ENCODE results near the gene NRXN3.
"Not testable (repeated sequence)": the region's sequence is repeated elsewhere in the genome, so short reads cannot be mapped to it uniquely, and the experiment has no call there.

Gene NRXN3

DNA sequence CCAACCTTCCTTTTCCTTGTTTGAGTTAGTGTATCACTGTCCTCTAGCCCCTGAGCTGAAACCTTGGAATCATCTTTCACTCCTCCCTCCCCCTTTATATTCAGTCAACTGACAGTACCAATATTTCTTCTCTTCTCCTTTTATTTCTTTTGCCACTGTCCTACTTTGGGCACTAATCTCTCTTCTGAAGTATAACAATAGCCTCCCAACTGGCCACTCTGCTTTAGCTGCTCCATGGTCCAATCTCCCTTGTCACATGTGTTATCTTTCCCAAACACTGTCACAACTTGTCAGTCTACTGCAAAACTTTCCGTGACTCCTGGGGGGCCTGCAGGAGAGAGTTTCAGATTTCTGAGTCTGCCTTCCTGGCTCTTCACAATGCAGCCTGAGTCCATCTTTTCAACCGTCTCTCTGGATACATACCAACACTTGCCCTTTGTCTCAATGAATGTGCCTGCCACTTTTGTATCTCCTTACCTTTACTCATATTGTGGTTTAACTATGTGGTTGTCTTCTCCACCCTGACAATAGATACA lies 1570.0 kb downstream of the NRXN3 start:
- Histone ChIP-seq H3K36me3 (ENCODE audit: insufficient read depth, low read depth, low read length) (no peaks in the 10 kb centered on the region), H3K27me3 (ENCODE audit: insufficient read depth, low read length) (no peaks in the 10 kb centered on the region), H3K9ac (ENCODE audit: low read depth, low read length) (no peak overlapping the region), H3K4me3 (ENCODE audit: low read length) (no peak overlapping the region), H3K4me1 (ENCODE audit: insufficient read depth, low read length) (no peaks in the 10 kb centered on the region), H3K9me3 (ENCODE audit: insufficient read depth, low read depth, low read length) (peaks cover 32% of the 10 kb centered on the region), H3K27ac (ENCODE audit: low read length) (no peak overlapping the region)

GRCh38 chr14:79742142-79742541 lies 1572.0 kb downstream of the NRXN3 start:
- Histone ChIP-seq H3K4me1 (ENCODE audit: insufficient read depth, low read length) (no peaks in the 10 kb centered on the region), H3K9me3 (ENCODE audit: insufficient read depth, low read depth, low read length) (peaks cover 11% of the 10 kb centered on the region), H3K4me3 (ENCODE audit: low read length) (no peak overlapping the region), H3K9ac (ENCODE audit: low read depth, low read length) (no peak overlapping the region), H3K27ac (ENCODE audit: low read length) (no peak overlapping the region), H3K27me3 (ENCODE audit: insufficient read depth, low read length) (no peaks in the 10 kb centered on the region), H3K36me3 (ENCODE audit: insufficient read depth, low read depth, low read length) (no peaks in the 10 kb centered on the region)

GRCh38 chr14:79745046-79745445 lies 1574.9 kb downstream of the NRXN3 start:
- Histone ChIP-seq H3K27me3 (ENCODE audit: insufficient read depth, low read length) (no peaks in the 10 kb centered on the region), H3K4me3 (ENCODE audit: low read length) (no peak overlapping the region), H3K9me3 (ENCODE audit: insufficient read depth, low read depth, low read length) (no peaks in the 10 kb centered on the region), H3K36me3 (ENCODE audit: insufficient read depth, low read depth, low read length) (no peaks in the 10 kb centered on the region), H3K4me1 (ENCODE audit: insufficient read depth, low read length) (no peaks in the 10 kb centered on the region), H3K9ac (ENCODE audit: low read depth, low read length) (no peak overlapping the region), H3K27ac (ENCODE audit: low read length) (no peak overlapping the region)

- Histone ChIP-seq H3K9ac (ENCODE audit: low read depth, low read length) (no peak overlapping the region), H3K4me3 (ENCODE audit: low read length) (no peak overlapping the region), H3K27ac (ENCODE audit: low read length) (no peak overlapping the region), H3K4me1 (ENCODE audit: insufficient read depth, low read length) (no peaks in the 10 kb centered on the region), H3K9me3 (ENCODE audit: insufficient read depth, low read depth, low read length) (no peaks in the 10 kb centered on the region), H3K36me3 (ENCODE audit: insufficient read depth, low read depth, low read length) (no peaks in the 10 kb centered on the region), H3K27me3 (ENCODE audit: insufficient read depth, low read length) (no peaks in the 10 kb centered on the region)
Measured at GRCh38 chr14:79749065-79749464, 1578.9 kb downstream of the NRXN3 start.

DNA sequence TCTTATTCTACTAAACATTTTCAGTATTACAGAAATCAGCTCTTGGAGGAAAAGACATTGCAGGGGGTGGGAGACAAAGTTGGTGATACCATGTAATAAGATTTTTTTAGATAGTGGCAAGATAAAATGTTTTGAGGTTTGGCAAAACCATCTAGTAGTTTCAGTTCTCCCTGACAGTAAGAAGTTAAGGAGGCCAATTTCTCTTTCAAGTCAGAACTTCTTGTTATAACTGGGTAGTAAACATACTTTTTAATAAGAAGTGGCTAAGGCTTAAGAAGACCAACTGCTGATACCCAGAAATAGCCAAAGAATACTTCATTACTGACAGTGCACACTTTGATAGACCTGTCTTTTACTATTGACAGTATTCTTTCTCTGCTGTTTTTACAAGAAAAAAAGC lies 1588.8 kb downstream of the NRXN3 start:
- Histone ChIP-seq H3K4me1 (ENCODE audit: insufficient read depth, low read length) (no peaks in the 10 kb centered on the region), H3K36me3 (ENCODE audit: insufficient read depth, low read depth, low read length) (no peaks in the 10 kb centered on the region), H3K27ac (ENCODE audit: low read length) (no peak overlapping the region), H3K27me3 (ENCODE audit: insufficient read depth, low read length) (no peaks in the 10 kb centered on the region), H3K4me3 (ENCODE audit: low read length) (no peak overlapping the region), H3K9me3 (ENCODE audit: insufficient read depth, low read depth, low read length) (no peaks in the 10 kb centered on the region; the same call in 1 of the 2 replicates), H3K9ac (ENCODE audit: low read depth, low read length) (no peak overlapping the region)

GRCh38 chr14:79764323-79764722 lies 1594.2 kb downstream of the NRXN3 start:
- no peaks in the 10 kb centered on the region for H3K36me3 ChIP-seq (ENCODE audit: insufficient read depth, low read depth, low read length)
- H3K27me3 ChIP-seq (ENCODE audit: insufficient read depth, low read length): no peaks in the 10 kb centered on the region
- H3K4me1 ChIP-seq (ENCODE audit: insufficient read depth, low read length): no peaks in the 10 kb centered on the region
- peaks cover 13% of the 10 kb centered on the region for H3K9me3 ChIP-seq (ENCODE audit: insufficient read depth, low read depth, low read length)
- H3K9ac ChIP-seq (ENCODE audit: low read depth, low read length): no peak overlapping the region
- H3K27ac ChIP-seq (ENCODE audit: low read length): no peak overlapping the region
- no peak overlapping the region for H3K4me3 ChIP-seq (ENCODE audit: low read length)

DNA sequence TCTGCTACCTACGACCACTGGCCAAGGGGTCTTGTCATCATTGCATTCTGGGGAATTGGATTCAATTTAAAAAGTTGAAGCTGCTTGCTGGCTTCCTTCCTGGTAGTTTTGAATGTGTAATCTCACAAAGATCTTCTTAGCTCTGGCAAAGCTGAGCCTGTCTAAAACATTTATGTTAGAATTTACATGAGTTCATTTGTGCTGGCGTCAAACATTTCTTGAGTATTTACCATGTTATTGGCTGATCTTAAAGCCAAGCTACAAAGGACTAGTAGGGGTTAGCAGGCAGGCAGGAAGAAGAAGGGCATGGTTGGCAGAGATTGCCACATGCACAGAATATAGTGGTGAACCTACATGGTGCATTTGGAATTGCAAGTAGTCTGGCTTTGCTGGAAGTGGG lies 1596.3 kb downstream of the NRXN3 start:
- Histone ChIP-seq H3K9ac (ENCODE audit: low read depth, low read length) (no peak overlapping the region), H3K9me3 (ENCODE audit: insufficient read depth, low read depth, low read length) (peaks cover 13% of the 10 kb centered on the region), H3K36me3 (ENCODE audit: insufficient read depth, low read depth, low read length) (no peaks in the 10 kb centered on the region), H3K27ac (ENCODE audit: low read length) (no peak overlapping the region), H3K4me1 (ENCODE audit: insufficient read depth, low read length) (no peaks in the 10 kb centered on the region), H3K4me3 (ENCODE audit: low read length) (no peak overlapping the region), H3K27me3 (ENCODE audit: insufficient read depth, low read length) (no peaks in the 10 kb centered on the region)

DNA sequence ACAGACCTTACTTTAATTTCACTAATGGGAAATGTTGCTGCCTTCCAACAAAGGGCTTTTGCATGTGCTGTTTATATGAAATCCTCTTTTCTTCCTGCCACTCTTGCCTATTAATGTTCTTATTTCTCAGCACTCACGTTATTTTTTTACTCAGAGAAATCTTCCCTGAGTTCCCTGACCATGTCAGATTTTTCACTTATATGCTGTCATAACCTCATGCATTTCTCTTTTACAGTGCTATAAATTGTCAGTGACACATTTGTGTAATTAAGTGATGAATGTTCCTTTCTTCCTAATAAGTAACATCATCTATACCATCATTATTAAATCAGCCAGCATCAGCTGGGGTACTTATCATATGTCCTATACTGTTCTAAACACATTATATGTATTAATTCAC lies 1597.1 kb downstream of the NRXN3 start:
- H3K9ac ChIP-seq (ENCODE audit: low read depth, low read length): no peak overlapping the region
- H3K36me3 ChIP-seq (ENCODE audit: insufficient read depth, low read depth, low read length): no peaks in the 10 kb centered on the region
- H3K27ac ChIP-seq (ENCODE audit: low read length): no peak overlapping the region
- no peaks in the 10 kb centered on the region for H3K27me3 ChIP-seq (ENCODE audit: insufficient read depth, low read length)
- H3K4me3 ChIP-seq (ENCODE audit: low read length): no peak overlapping the region
- H3K4me1 ChIP-seq (ENCODE audit: insufficient read depth, low read length): no peaks in the 10 kb centered on the region
- H3K9me3 ChIP-seq (ENCODE audit: insufficient read depth, low read depth, low read length): peaks cover 13% of the 10 kb centered on the region

DNA sequence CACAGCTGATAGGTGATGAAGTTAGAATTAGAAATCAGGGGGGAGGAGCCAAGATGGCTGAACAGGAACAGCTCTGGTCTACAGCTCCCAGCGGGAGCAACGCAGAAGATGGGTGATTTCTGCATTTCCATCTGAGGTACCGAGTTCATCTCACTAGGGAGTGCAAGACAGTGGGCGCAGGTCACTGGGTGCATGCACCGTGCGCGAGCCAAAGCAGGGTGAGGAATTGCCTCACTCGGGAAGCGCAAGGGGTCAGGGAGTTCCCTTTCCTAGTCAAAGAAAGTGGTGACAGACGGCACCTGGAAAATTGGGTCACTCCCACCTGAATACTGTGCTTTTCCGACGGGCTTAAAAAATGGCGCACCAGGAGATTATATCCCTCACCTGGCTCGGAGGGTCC lies 1597.5 kb downstream of the NRXN3 start:
- not testable (repeated sequence) for H3K4me3 ChIP-seq (ENCODE audit: low read length); H3K9ac ChIP-seq (ENCODE audit: low read depth, low read length); H3K36me3 ChIP-seq (ENCODE audit: insufficient read depth, low read depth, low read length); H3K4me1 ChIP-seq (ENCODE audit: insufficient read depth, low read length); H3K27ac ChIP-seq (ENCODE audit: low read length); H3K27me3 ChIP-seq (ENCODE audit: insufficient read depth, low read length)
- H3K9me3 ChIP-seq (ENCODE audit: insufficient read depth, low read depth, low read length): peaks cover 13% of the 10 kb centered on the region

GRCh38 chr14:79781882-79782281 lies 1611.7 kb downstream of the NRXN3 start:
- H3K27ac ChIP-seq (ENCODE audit: low read length): no peak overlapping the region
- no peaks in the 10 kb centered on the region for H3K27me3 ChIP-seq (ENCODE audit: insufficient read depth, low read length)
- H3K36me3 ChIP-seq (ENCODE audit: insufficient read depth, low read depth, low read length): no peaks in the 10 kb centered on the region
- H3K4me3 ChIP-seq (ENCODE audit: low read length): no peak overlapping the region
- H3K9me3 ChIP-seq (ENCODE audit: insufficient read depth, low read depth, low read length): no peaks in the 10 kb centered on the region
- no peaks in the 10 kb centered on the region; the same call in 1 of the 2 replicates for H3K4me1 ChIP-seq (ENCODE audit: insufficient read depth, low read length)
- H3K9ac ChIP-seq (ENCODE audit: low read depth, low read length): no peak overlapping the region

GRCh38 chr14:79783041-79783440 lies 1612.9 kb downstream of the NRXN3 start:
- Histone ChIP-seq H3K36me3 (ENCODE audit: insufficient read depth, low read depth, low read length) (no peaks in the 10 kb centered on the region), H3K27me3 (ENCODE audit: insufficient read depth, low read length) (no peaks in the 10 kb centered on the region), H3K9me3 (ENCODE audit: insufficient read depth, low read depth, low read length) (no peaks in the 10 kb centered on the region), H3K9ac (ENCODE audit: low read depth, low read length) (no peak overlapping the region), H3K4me1 (ENCODE audit: insufficient read depth, low read length) (no peaks in the 10 kb centered on the region; the same call in 1 of the 2 replicates), H3K4me3 (ENCODE audit: low read length) (no peak overlapping the region), H3K27ac (ENCODE audit: low read length) (no peak overlapping the region)

GRCh38 chr14:79786522-79786921 lies 1616.3 kb downstream of the NRXN3 start:
- H3K9me3 ChIP-seq (ENCODE audit: insufficient read depth, low read depth, low read length): no peaks in the 10 kb centered on the region
- no peaks in the 10 kb centered on the region for H3K36me3 ChIP-seq (ENCODE audit: insufficient read depth, low read depth, low read length)
- no peaks in the 10 kb centered on the region; the same call in 1 of the 2 replicates for H3K4me1 ChIP-seq (ENCODE audit: insufficient read depth, low read length)
- H3K9ac ChIP-seq (ENCODE audit: low read depth, low read length): no peak overlapping the region
- no peak overlapping the region for H3K4me3 ChIP-seq (ENCODE audit: low read length)
- no peaks in the 10 kb centered on the region for H3K27me3 ChIP-seq (ENCODE audit: insufficient read depth, low read length)
- H3K27ac ChIP-seq (ENCODE audit: low read length): no peak overlapping the region
